HG03139 (cell line): ENCODE measurements around the gene ISLR.
"Not testable (repeated sequence)": the region's sequence is repeated elsewhere in the genome, so short reads cannot be mapped to it uniquely, and the experiment has no call there.

Experiments used
- ATAC-seq: cut with Tn5 transposase; IDR thresholded peaks from one replicate; pipeline ENCODE4 v1.9.1; 2021; ENCODE audit not compliant: unreplicated experiment

ISLR gene

GRCh38 chr15:74136814-74137536 lies 36.5 kb upstream of the ISLR start:
- no peak for ATAC-seq

GRCh38 chr15:74137537-74137894 lies 36.0 kb upstream of the ISLR start:
- ATAC-seq: no peak

- ATAC-seq: no peak
These were observed 34.9 kb upstream of the ISLR start for GRCh38 chr15:74138642-74139041.

- ATAC-seq: no peak
These were observed 31.9 kb upstream of the ISLR start for GRCh38 chr15:74141591-74141990.

DNA sequence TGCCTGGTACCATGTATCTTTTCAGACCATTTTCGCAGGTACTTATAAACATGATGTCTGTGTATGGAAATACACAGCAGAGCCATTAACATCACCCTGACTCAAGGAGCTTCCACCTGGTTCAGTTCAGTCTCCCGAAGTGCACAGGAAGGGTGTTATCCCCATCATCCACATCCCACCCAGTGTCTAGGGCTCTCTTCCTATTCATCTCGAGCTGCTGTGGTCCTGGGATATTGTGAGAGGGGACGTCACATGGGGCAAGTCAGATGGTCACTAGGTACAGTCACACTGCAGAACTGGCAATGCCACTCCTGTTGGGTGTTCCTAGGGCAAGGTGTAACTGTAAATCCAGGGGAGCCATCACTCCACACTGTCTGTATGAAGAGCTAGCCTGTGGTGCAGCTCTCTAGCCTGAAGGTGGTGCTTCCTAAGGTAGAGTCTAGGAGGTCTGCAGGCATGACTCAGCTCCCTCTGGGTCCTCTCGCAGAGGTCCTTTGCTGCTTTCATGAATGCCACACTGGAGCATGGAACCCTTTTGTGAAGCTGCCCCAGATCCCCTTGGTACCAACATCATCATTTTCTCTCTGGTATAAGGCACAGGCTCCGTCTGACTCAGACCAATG lies 29.2 kb upstream of the ISLR start:
- no peak for ATAC-seq

DNA sequence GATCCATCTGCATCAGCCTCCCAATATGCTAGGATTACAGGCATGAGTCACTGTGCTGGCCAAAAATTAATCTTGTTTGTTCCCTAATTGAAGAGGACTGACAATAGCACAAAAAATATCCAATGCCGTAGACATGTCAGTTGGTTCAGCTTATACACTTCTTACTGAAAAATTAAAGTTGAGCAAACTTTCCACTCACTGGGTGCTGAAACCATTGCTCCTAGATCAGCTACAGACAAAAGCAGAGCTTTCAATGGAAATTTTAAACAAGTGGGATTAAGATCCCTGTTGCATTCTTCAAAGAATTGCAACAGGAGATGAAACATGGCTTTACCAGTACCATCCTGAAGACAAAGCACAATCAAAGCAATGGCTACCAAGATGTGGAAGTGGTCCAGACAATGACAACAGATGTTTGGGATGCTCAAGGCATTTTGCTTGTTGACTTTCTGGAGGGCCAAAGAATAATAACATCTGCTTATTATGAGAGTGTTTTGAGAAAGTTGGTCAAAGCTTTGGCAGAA lies 27.2 kb upstream of the ISLR start:
- no peak for ATAC-seq

- ATAC-seq: no peak
These were observed 26.5 kb upstream of the ISLR start for GRCh38 chr15:74147051-74147450.

GRCh38 chr15:74155766-74156417 lies 17.6 kb upstream of the ISLR start:
- no peak for ATAC-seq

DNA sequence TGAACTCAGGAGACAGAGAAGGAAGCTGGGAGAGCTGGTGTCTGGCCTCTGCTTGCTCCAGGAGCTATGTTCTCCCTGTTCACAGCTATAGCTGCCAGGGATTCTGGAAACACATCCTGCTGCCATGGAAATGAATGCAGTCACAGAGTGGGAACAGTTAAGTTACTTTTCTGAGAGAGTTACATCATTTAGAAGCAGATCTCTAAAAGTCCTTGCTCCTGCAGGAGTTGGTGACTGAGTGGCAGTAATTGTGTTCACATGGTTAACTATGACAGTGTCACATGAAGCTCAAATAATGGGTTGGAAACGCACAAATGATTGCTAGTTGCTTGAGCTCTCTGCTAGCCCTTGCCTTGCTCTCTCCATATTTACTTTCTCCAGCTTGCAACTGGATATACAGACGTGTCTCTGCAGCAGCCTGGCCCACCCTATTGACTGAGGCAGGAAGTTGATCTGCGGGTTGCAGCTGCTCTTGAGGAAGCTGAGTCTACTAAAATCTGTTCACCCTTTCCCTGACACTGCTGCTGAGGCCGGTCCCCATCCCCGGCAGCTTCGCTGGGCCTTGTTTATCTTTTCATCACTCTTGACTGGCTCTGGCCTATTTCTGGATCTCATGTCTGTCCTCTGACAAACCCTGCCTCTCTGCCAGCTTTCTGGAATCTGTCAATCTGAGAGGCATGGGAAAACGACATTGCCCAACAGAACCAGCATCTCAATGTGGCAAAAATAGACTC lies 16.7 kb upstream of the ISLR start:
- ATAC-seq: no peak

GRCh38 chr15:74157868-74158827 lies 15.4 kb upstream of the ISLR start:
- no peak for ATAC-seq

GRCh38 chr15:74158855-74159650 lies 14.5 kb upstream of the ISLR start:
- ATAC-seq: no peak

DNA sequence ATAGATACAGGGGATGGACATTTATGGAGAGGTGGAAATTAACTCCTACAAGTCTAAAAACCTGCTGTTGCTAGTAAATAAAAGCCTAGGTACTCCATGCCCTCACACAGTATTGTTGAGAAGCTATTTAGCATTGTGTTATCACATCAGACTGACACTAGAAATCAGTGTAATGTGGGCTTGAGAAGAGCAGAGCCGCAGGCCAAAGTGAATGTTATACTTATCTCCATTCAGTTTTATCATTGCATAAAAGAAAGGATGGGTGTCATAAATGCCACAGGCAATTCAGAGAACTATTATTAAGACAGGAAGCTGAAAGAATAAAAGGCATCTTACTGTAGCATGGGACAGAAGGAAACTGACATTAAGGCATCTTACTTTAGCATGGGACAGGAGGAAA lies 13.7 kb upstream of the ISLR start:
- no peak for ATAC-seq

GRCh38 chr15:74160390-74160789 lies 13.1 kb upstream of the ISLR start:
- ATAC-seq: not testable (repeated sequence)

DNA sequence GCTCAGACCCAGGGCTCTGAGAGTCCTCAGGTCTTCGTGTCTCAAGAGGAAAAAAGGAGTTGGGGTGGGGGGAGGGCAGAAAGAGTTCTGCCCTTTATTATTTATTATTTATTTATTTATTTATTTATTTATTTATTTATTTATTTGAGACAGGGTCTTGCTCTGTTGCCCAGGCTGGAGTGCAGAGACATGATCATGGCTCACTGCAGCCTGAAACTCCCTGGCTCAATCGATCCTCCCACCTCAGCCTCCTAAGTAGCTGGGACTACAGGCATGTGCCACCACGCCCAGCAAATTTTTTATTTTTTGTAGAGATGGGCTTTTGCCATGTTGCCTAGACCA lies 11.3 kb upstream of the ISLR start:
- not testable (repeated sequence) for ATAC-seq

GRCh38 chr15:74165461-74165860 lies 8.0 kb upstream of the ISLR start:
- ATAC-seq: no peak

- ATAC-seq: no peak
These were observed 5.6 kb upstream of the ISLR start for GRCh38 chr15:74167891-74168331.

GRCh38 chr15:74168711-74169126 lies 4.8 kb upstream of the ISLR start:
- ATAC-seq: no peak

GRCh38 chr15:74170071-74170844 lies 3.3 kb upstream of the ISLR start:
- no peak for ATAC-seq
